H1 (cell line): ENCODE results near the gene LIG1. TPM values are rescaled to one million over a fixed set of nuclear protein-coding genes. Genes with fewer than 3 reads are reported as not detected.
A peak's percentile ranks its signal among the peaks of the same experiment; 100 is the strongest.

ENCODE experiments used
- CTCF ChIA-PET: fragments of 300-600 bp; sonication (Branson Sonifier 250); formaldehyde crosslinking; loops from one replicate; lab custom pipeline; 2021; ENCODE audit not compliant: partially characterized antibody; lab: Charles Lee
- POLR2A ChIA-PET: fragments of 300-600 bp; sonication (Branson Sonifier 250); formaldehyde crosslinking; loops from one replicate; lab custom pipeline; 2021; ENCODE audit warnings: inconsistent platforms; ENCODE audit not compliant: partially characterized antibody; lab: Charles Lee
- DNase-seq, 2 experiments: peaks; one replicate each; pipeline versions ENCODE4 v3.0.0 to v3.0.0-alpha.2; 2010 to 2022; ENCODE audit warnings: low spot score in 2 of 2, low read depth in 1 of 2, mixed read lengths in 1 of 2
- FAIRE-seq: peaks from 2 replicates; lab custom pipeline; 2011; peaks lifted over from hg19 to GRCh38; lab: Jason Lieb, UNC
- H2AFZ ChIP-seq: 2 replicates; pipeline ENCODE4 v1.8.1; 2012; ENCODE audit warnings: low read length, inconsistent platforms
- H2AK5ac ChIP-seq: 2 replicates; pipeline ENCODE4 v1.6.1; 2013; ENCODE audit warnings: low read depth, low read length
- H2BK120ac ChIP-seq: replicated peaks from 2 replicates; pipeline ENCODE3; 2013; ENCODE audit warnings: low read depth, low read length, inconsistent platforms
- H2BK12ac ChIP-seq: 2 replicates; pipeline ENCODE4 v1.6.1; 2013; ENCODE audit warnings: low read depth, low read length
- H2BK15ac ChIP-seq: 2 replicates; pipeline ENCODE4 v1.6.1; 2013; ENCODE audit warnings: low read length
- H2BK20ac ChIP-seq: 2 replicates; pipeline ENCODE4 v1.6.1; 2013; ENCODE audit warnings: low read length
- H2BK5ac ChIP-seq: 2 replicates; pipeline ENCODE4 v1.6.1; 2013; ENCODE audit warnings: low read depth, low read length
- H3K14ac ChIP-seq: 2 replicates; pipeline ENCODE4 v1.6.1; 2013; ENCODE audit warnings: inconsistent platforms; ENCODE audit not compliant: insufficient read length
- H3K18ac ChIP-seq: 2 replicates; pipeline ENCODE4 v1.6.1; 2013; ENCODE audit warnings: low read length; ENCODE audit errors: extremely low read depth
- H3K23ac ChIP-seq: 2 replicates; pipeline ENCODE4 v1.6.1; 2013; ENCODE audit warnings: inconsistent platforms; ENCODE audit not compliant: insufficient read length
- H3K23me2 ChIP-seq: 2 replicates; pipeline ENCODE4 v1.6.1; 2013; ENCODE audit warnings: low read depth, low read length
- H3K27ac ChIP-seq: 2 replicates; pipeline ENCODE4 v1.6.1; 2011; ENCODE audit warnings: low read depth, low read length, inconsistent platforms
- H3K27me3 ChIP-seq, 4 experiments: replicated peaks in 1 of 4; 1 replicate in 1 of 4; 2 replicates in 3 of 4; pipeline versions ENCODE4 v1.6.1 to v1.8.1; 2011 to 2013; ENCODE audit warnings: low read length in 3 of 4, mild to moderate bottlenecking in 3 of 4, inconsistent platforms in 2 of 4, mixed read lengths in 2 of 4, moderate library complexity in 1 of 4; ENCODE audit not compliant: control insufficient read depth in 3 of 4, insufficient read depth in 3 of 4; ENCODE audit errors: extremely low read depth in 1 of 4
- H3K36me3 ChIP-seq, 4 experiments: 2 replicates each; pipeline versions ENCODE4 v1.6.1 to v1.8.1; 2011 to 2013; ENCODE audit warnings: mild to moderate bottlenecking in 4 of 4, low read length in 3 of 4, moderate library complexity in 2 of 4, control low read depth in 1 of 4, inconsistent platforms in 1 of 4; ENCODE audit not compliant: insufficient read depth in 4 of 4, control insufficient read depth in 2 of 4
- H3K4ac ChIP-seq: replicated peaks from 2 replicates; pipeline ENCODE3; 2013; ENCODE audit warnings: low read length, low read depth, mixed read lengths, inconsistent platforms; ENCODE audit not compliant: insufficient read length
- H3K4me1 ChIP-seq, 4 experiments: replicated peaks in 1 of 4; 1 replicate in 1 of 4; 2 replicates in 3 of 4; pipeline versions ENCODE4 v1.6.1 to v1.8.1; 2011 to 2013; ENCODE audit warnings: low read length in 3 of 4, inconsistent platforms in 2 of 4, mixed read lengths in 1 of 4; ENCODE audit not compliant: insufficient read depth in 4 of 4, control insufficient read depth in 3 of 4
- H3K4me2 ChIP-seq, 2 experiments: 2 replicates each; pipeline versions ENCODE4 v1.6.1 to v1.8.1; 2011 to 2013; ENCODE audit warnings: low read depth in 2 of 2, low read length in 2 of 2, control low read depth in 1 of 2, inconsistent platforms in 1 of 2, mild to moderate bottlenecking in 1 of 2; ENCODE audit not compliant: insufficient read depth in 1 of 2
- H3K4me3 ChIP-seq, 4 experiments: fragments of 200-600, 300-600 bp in 1 of 4; sonication (generic), shearing (Covaris generic), sonication (Bioruptor Twin) in 1 of 4; 2 replicates each; pipeline versions ENCODE4 v1.5.1 to v1.8.1; 2011 to 2016; ENCODE audit warnings: low read length in 4 of 4, low read depth in 3 of 4, control low read depth in 2 of 4, inconsistent platforms in 2 of 4, mild to moderate bottlenecking in 2 of 4, mixed read lengths in 1 of 4, moderate library complexity in 1 of 4; ENCODE audit not compliant: insufficient read depth in 2 of 4; ENCODE audit errors: extremely low read depth in 1 of 4
- H3K56ac ChIP-seq: replicated peaks from 2 replicates; pipeline ENCODE3; 2013; ENCODE audit warnings: low read depth, mild to moderate bottlenecking, mixed read lengths, low read length, inconsistent platforms; ENCODE audit not compliant: insufficient read length
- H3K79me1 ChIP-seq: 2 replicates; pipeline ENCODE4 v1.6.1; 2013; ENCODE audit warnings: low read depth, low read length, control low read depth
- H3K79me2 ChIP-seq, 2 experiments: 2 replicates each; pipeline versions ENCODE4 v1.6.1 to v1.8.1; 2012 to 2013; ENCODE audit warnings: low read length in 2 of 2, mild to moderate bottlenecking in 2 of 2, inconsistent platforms in 1 of 2; ENCODE audit not compliant: insufficient read depth in 2 of 2, control insufficient read depth in 1 of 2
- H3K9ac ChIP-seq, 4 experiments: replicated peaks in 1 of 4; 1 replicate in 1 of 4; 2 replicates in 3 of 4; pipeline versions ENCODE4 v1.6.1 to v1.8.1; 2011 to 2013; ENCODE audit warnings: low read depth in 3 of 4, low read length in 3 of 4, control low read depth in 2 of 4, mild to moderate bottlenecking in 2 of 4, moderate library complexity in 2 of 4, inconsistent platforms in 1 of 4; ENCODE audit errors: extremely low read depth in 1 of 4
- H3K9me3 ChIP-seq, 2 experiments: 2 replicates each; pipeline versions ENCODE4 v1.6.1 to v1.8.1; 2012 to 2013; ENCODE audit warnings: mild to moderate bottlenecking in 2 of 2, moderate library complexity in 2 of 2, control low read depth in 1 of 2, inconsistent platforms in 1 of 2, low read depth in 1 of 2, low read length in 1 of 2, mixed read lengths in 1 of 2; ENCODE audit not compliant: insufficient read depth in 2 of 2
- H4K20me1 ChIP-seq, 2 experiments: replicated peaks in 1 of 2; 2 replicates each; pipeline versions ENCODE3 to v1.8.1; 2011 to 2013; ENCODE audit warnings: inconsistent platforms in 2 of 2, low read length in 2 of 2, mild to moderate bottlenecking in 1 of 2; ENCODE audit not compliant: insufficient read depth in 2 of 2, control insufficient read depth in 1 of 2
- H4K5ac ChIP-seq: 2 replicates; pipeline ENCODE4 v1.6.1; 2013; ENCODE audit warnings: low read length, low read depth, mixed read lengths, inconsistent platforms; ENCODE audit not compliant: insufficient read length
- H4K8ac ChIP-seq: 2 replicates; pipeline ENCODE4 v1.8.0; 2013; ENCODE audit warnings: mild to moderate bottlenecking, moderate library complexity, low read length, inconsistent platforms; ENCODE audit not compliant: insufficient read depth; ENCODE audit errors: extremely low read depth
- H4K91ac ChIP-seq: replicated peaks from 2 replicates; pipeline ENCODE3; 2013; ENCODE audit warnings: low read length, mixed read lengths, inconsistent platforms; ENCODE audit not compliant: insufficient read length
- CBX5 ChIP-seq: fragments of 300-800, 300-1000 bp; sonication (generic); IDR thresholded peaks from 2 replicates; pipeline ENCODE4 v1.7.1; 2016; ENCODE audit warnings: antibody characterized with exemption, low read length, low read depth
- CBX8 ChIP-seq: fragments of 300-800, 300-1000 bp; sonication (generic); IDR thresholded peaks from 2 replicates; pipeline ENCODE4 v1.7.1; 2016; ENCODE audit warnings: low read depth, low read length, borderline replicate concordance
- HDAC2 ChIP-seq, 2 experiments: fragments of 300-600 bp in 1 of 2; sonication (generic) in 1 of 2; IDR thresholded peaks; 2 replicates each; pipeline ENCODE4 v1.6.1; 2011 to 2012; ENCODE audit warnings: low read depth in 2 of 2, low read length in 2 of 2, mild to moderate bottlenecking in 2 of 2, moderate library complexity in 2 of 2, borderline replicate concordance in 1 of 2, inconsistent platforms in 1 of 2
- KDM4A ChIP-seq: IDR thresholded peaks from one replicate; pipeline ENCODE4 v1.7.1; 2012; ENCODE audit warnings: low read depth, mild to moderate bottlenecking, moderate library complexity, low read length, inconsistent platforms; ENCODE audit not compliant: severe bottlenecking
- MAFK ChIP-seq: IDR thresholded peaks from 2 replicates; pipeline ENCODE4 v1.6.1; 2012; ENCODE audit warnings: low read depth, mild to moderate bottlenecking, improper control_type of control experiment, low read length
- NRF1 ChIP-seq: IDR thresholded peaks from 2 replicates; pipeline ENCODE4 v1.6.1; 2011; ENCODE audit warnings: mild to moderate bottlenecking, low read depth, low read length, improper control_type of control experiment
- RNF2 ChIP-seq: fragments of 200-900, 300-1000 bp; sonication (generic); IDR thresholded peaks from 2 replicates; pipeline ENCODE4 v1.7.1; 2016; ENCODE audit warnings: borderline replicate concordance, low read depth, mild to moderate bottlenecking, antibody characterized with exemption, low read length; ENCODE audit not compliant: poor library complexity, severe bottlenecking; ENCODE audit errors: missing control alignments
- RXRA ChIP-seq: IDR thresholded peaks from 2 replicates; pipeline ENCODE4 v1.6.1; 2011; ENCODE audit warnings: low read depth, mild to moderate bottlenecking, low read length, moderate library complexity; ENCODE audit not compliant: insufficient read depth
- SP2 ChIP-seq: IDR thresholded peaks from 2 replicates; pipeline ENCODE4 v1.6.1; 2012; ENCODE audit warnings: mild to moderate bottlenecking, low read length, inconsistent platforms
- TCF12 ChIP-seq: IDR thresholded peaks from 2 replicates; pipeline ENCODE4 v1.6.1; 2011; ENCODE audit warnings: low read depth, mild to moderate bottlenecking, low read length
- WGBS, 2 experiments: shearing (Covaris generic) in 1 of 2; methylation state at CpG; one replicate each; pipeline versions ENCODE4 v1.1.6 to v1.1.7; 2013 to 2015; ENCODE audit warnings: low lambda C conversion rate in 2 of 2, mixed read lengths in 2 of 2, inconsistent platforms in 1 of 2, low coverage in 1 of 2, missing lambda C conversion rate in 1 of 2; ENCODE audit not compliant: insufficient replicate concordance in 2 of 2, insufficient coverage in 1 of 2, insufficient read length in 1 of 2; ENCODE audit errors: extremely low coverage in 1 of 2, missing lambda C conversion rate in 1 of 2; 5-methylcytosine and 5-hydroxymethylcytosine counted together
- polyA plus RNA-seq, 7 experiments: library from polyadenylated mRNA; depleted of rRNA in 3 of 7; stranded (reverse) in 5 of 7; unstranded in 2 of 7; fragments of >200 nt in 5 of 7; fragments of 200-250 nt in 2 of 7; gene quantifications; 1 replicate in 5 of 7; 2 replicates in 1 of 7; 4 replicates in 1 of 7; pipeline versions ENCODE4 v1.2.1 to v1.2.3, GENCODE V29; 2011 to 2013; ENCODE audit warnings: missing spikeins in 2 of 7, mixed read lengths in 2 of 7
- total RNA-seq: library from RNA; stranded (reverse); fragmentation: NEBNext Ultra II Directional; extraction: Animal tissue kit (Norgen Biotek cat#: 25700); gene quantifications from 2 replicates; pipeline ENCODE4 v1.2.1, GENCODE V29; 2021
- TF ChIP-seq, protein P1 (sequence below): IDR thresholded peaks from 2 replicates; pipeline ENCODE4 v1.6.1; 2012; ENCODE audit warnings: inconsistent platforms
- TF ChIP-seq, protein P2 (sequence below): IDR thresholded peaks from 2 replicates; pipeline ENCODE4 v1.6.1; 2012; ENCODE audit warnings: inconsistent platforms

Gene LIG1
- total and polyA plus RNA-seq, 2 of the 8 experiments (the other 6 are each of a cell fraction or from before 2014, with no cell fraction given), result 67.6 to 113 TPM

DNA sequence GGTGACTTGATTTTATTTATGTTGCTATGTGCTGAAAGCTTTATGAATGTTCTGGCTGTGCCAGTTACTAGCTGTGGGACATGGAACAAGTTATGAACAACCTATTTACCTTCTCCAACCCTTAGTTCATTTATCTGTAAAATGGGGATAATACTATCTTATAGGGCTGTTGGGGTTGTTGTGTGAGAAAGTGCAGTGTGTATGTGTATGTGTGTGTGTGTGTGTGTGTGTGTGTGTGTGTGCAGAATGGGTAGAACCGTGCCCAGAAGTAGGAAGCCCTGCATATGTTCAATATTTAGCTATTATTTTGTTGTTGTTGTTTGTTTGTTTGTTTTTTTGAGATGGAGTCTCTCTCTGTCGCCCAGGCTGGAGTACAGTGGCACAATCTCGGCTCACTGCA lies 20.7 kb upstream of the LIG1 start:
- Histone ChIP-seq H2BK12ac (no peak overlapping the region), H3K4me2 (peak overlapping the region; percentile 26 to 45; a peak in 1 of 4 replicates), H2BK5ac (no peak overlapping the region), H2AFZ (no peak overlapping the region), H3K56ac (peak overlapping the region; percentile 47), H3K36me3 (peaks cover 0 to 24% (median 6%) of the 10 kb centered on the region in 4 experiments; a peak in 4 of 8 replicates), H3K9me3 (peaks cover 0 to 4% of the 10 kb centered on the region in 2 experiments; a peak in 3 of 4 replicates), H3K27ac (peak overlapping the region; percentile 4; the same call in 1 of the 2 replicates), H2BK20ac (no peak overlapping the region), H3K9ac (no peak overlapping the region), H3K23ac (no peak overlapping the region), H3K14ac (no peak overlapping the region), H2BK120ac (no peak overlapping the region), H2AK5ac (no peak overlapping the region), H3K27me3 (no peaks in the 10 kb centered on the region), H3K4ac (no peak overlapping the region), H4K8ac (no peak overlapping the region), H3K79me1 (no peaks in the 10 kb centered on the region), H3K23me2 (peaks cover 2% of the 10 kb centered on the region; the same call in 1 of the 2 replicates), H3K4me1 (peaks cover 0 to 4% (median 2%) of the 10 kb centered on the region in 4 experiments; a peak in 3 of 7 replicates), H2BK15ac (no peak overlapping the region), H4K91ac (no peak overlapping the region), H4K20me1 (no peaks in the 10 kb centered on the region), H3K18ac (no peak overlapping the region), H4K5ac (no peak overlapping the region), H3K4me3 (peak overlapping the region in 1 of 4 experiments; percentile 11; a peak in 2 of 8 replicates), H3K79me2 (no peaks in the 10 kb centered on the region)
- 93% methylated on average over 3 of the region's 3 CpGs; no CpG with 5 or more reads in 1 of the 2 experiments for WGBS, 2 experiments
- ChIA-PET POLR2A (interaction anchor here (0.6 to 1.9 kb wide), 7 partner anchors 11 to 91 kb away, joined by 3 to 7 read pairs (median 3); no protein-coding TSS in a partner anchor), CTCF (interaction anchor here (0.6 to 3.9 kb wide), 26 partner anchors 8 to 1347 kb away, joined by 3 to 48 read pairs (median 4); partner anchors contain the start of genes KDELR1 and ZSWIM9)
- DNase-seq (no peak), FAIRE-seq (no peak)
- TF ChIP-seq CBX5, result no peak
- no peak for TF ChIP-seq NRF1
- TF ChIP-seq CBX8, result no peak
- TF ChIP-seq KDM4A, result no peak
- TF ChIP-seq TCF12, result no peak
- TF ChIP-seq MAFK, result no peak
- TF ChIP-seq HDAC2 (IDR thresholded peaks at IDR 0.05; ENCODE audit: borderline replicate concordance in 1 of 2, low read depth in 2 of 2, low read length in 2 of 2), result no peak
- TF ChIP-seq, protein P1, sequence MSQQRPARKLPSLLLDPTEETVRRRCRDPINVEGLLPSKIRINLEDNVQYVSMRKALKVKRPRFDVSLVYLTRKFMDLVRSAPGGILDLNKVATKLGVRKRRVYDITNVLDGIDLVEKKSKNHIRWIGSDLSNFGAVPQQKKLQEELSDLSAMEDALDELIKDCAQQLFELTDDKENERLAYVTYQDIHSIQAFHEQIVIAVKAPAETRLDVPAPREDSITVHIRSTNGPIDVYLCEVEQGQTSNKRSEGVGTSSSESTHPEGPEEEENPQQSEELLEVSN, result no peak
- TF ChIP-seq, protein P2, sequence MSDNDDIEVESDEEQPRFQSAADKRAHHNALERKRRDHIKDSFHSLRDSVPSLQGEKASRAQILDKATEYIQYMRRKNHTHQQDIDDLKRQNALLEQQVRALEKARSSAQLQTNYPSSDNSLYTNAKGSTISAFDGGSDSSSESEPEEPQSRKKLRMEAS, result no peak
- no peak for TF ChIP-seq RNF2
- TF ChIP-seq RXRA, result no peak
- TF ChIP-seq SP2, result no peak
